Hepatocyte (in vitro differentiated cells): Measurements from ENCODE around the gene COL5A1.

Experiments
- CTCF ChIP-seq: fragments of 200-600 bp; sonication (generic); IDR thresholded peaks from 2 replicates; pipeline ENCODE4 v1.5.1; 2016; ENCODE audit warnings: antibody characterized with exemption, mild to moderate bottlenecking; ENCODE audit not compliant: poor library complexity
- EZH2phosphoT487 ChIP-seq: fragments of 200-600 bp; sonication (generic); IDR thresholded peaks from one replicate; pipeline ENCODE4 v1.6.1; 2018; ENCODE audit warnings: antibody characterized with exemption, mild to moderate bottlenecking, low read depth, moderate library complexity; ENCODE audit not compliant: unreplicated experiment, severe bottlenecking

- no peak for TF ChIP-seq CTCF
- no peak for TF ChIP-seq EZH2phosphoT487
Observed at GRCh38 chr9:134688661-134689320, 47.2 kb downstream of the COL5A1 start.
